Measurements from ENCODE around the gene FKBP3. TPM values are rescaled to one million over a fixed set of nuclear protein-coding genes. Genes with fewer than 3 reads are reported as not detected.
A peak's percentile ranks its signal among the peaks of the same experiment; 100 is the strongest.

FKBP3 gene
- total RNA-seq, 2 experiments from 2014 or later, result 70.5 to 73.9 TPM

DNA sequence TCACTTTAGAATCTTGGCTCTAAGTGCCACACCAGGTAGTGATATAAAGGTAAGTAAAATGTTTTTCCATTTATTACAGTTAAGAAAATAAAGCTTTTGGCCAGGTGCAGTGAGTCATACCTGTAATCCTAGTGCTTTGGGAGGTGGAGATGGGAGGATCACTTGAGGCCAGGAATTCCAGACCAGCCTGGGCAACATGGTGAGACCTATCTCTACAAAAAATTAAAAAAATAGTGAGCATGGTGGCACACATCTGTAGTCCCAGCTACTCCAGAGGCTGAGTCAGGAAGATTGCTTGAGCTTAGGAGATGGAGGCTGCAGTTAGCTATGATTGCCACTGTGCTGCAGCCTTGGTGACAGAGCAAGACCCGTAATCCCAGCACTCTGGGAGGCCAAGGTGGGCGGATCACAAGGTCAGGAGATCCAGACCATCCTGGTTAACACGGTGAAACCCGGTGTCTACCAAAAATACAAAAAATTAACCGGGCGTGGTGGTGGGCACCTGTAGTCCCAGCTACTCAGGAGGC, 6.4 kb upstream of the FKBP3 start:
- Mint-ChIP-seq H3K27me3 (no peaks in the 10 kb centered on the region), H3K4me3 (no peak overlapping the region), H3K4me1 (peaks cover 35% of the 10 kb centered on the region), H3K9me3 (ENCODE audit: low read depth) (no peaks in the 10 kb centered on the region), H3K36me3 (ENCODE audit: low read depth) (peaks cover 6% of the 10 kb centered on the region), H3K27ac (no peak overlapping the region)
- DNase-seq (no peak), ATAC-seq (no peak)
- intact Hi-C loops (cut with DNase I, micrococcal nuclease), result no loop called here
- CTCF ChIA-PET, result no interaction called here
- POLR2A ChIA-PET, result no interaction called here

DNA sequence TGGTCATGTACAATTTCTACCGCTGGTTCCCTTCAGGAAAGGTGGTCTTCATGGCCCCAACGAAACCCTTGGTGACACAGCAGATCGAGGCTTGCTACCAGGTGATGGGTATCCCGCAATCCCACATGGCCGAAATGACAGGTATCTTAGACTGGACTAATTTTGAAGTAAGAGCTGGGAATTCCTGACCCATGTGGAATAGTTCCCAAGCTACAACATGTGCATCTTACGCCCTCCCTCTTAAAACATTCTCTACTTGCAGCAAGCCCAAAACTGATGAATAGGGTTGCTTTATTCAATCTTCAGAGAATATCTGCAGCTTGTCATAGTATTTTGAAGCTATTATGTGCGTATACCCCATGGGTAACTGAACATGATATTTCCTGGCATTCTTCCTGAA, 2.1 kb upstream of the FKBP3 start:
- ATAC-seq, result no peak
- H3K36me3 Mint-ChIP-seq (ENCODE audit: low read depth), result peaks cover 10% of the 10 kb centered on the region
- no peak for DNase-seq
- H3K4me1 Mint-ChIP-seq, result peaks cover 35% of the 10 kb centered on the region
- intact Hi-C loops (cut with DNase I, micrococcal nuclease), result loop anchor here (5.0 kb wide), 2 partner anchors 131 to 224 kb away; no protein-coding TSS in a partner anchor
- ChIA-PET CTCF (interaction anchor here (0.8 to 1.6 kb wide), 7 partner anchors 8 to 176 kb away, joined by 3 to 5 read pairs (median 3); partner anchors contain the start of genes KLHL28 and TOGARAM1), POLR2A (interaction anchor here (0.6 to 1.1 kb wide), 3 partner anchors 9 to 187 kb away, joined by 3 to 8 read pairs (median 5); partner anchors contain the start of genes KLHL28 and TOGARAM1)
- no peaks in the 10 kb centered on the region for H3K9me3 Mint-ChIP-seq (ENCODE audit: low read depth)
- H3K27me3 Mint-ChIP-seq, result no peaks in the 10 kb centered on the region
- peak overlapping the region; percentile 93 for H3K4me3 Mint-ChIP-seq
- H3K27ac Mint-ChIP-seq, result peak overlapping the region; percentile 99

DNA sequence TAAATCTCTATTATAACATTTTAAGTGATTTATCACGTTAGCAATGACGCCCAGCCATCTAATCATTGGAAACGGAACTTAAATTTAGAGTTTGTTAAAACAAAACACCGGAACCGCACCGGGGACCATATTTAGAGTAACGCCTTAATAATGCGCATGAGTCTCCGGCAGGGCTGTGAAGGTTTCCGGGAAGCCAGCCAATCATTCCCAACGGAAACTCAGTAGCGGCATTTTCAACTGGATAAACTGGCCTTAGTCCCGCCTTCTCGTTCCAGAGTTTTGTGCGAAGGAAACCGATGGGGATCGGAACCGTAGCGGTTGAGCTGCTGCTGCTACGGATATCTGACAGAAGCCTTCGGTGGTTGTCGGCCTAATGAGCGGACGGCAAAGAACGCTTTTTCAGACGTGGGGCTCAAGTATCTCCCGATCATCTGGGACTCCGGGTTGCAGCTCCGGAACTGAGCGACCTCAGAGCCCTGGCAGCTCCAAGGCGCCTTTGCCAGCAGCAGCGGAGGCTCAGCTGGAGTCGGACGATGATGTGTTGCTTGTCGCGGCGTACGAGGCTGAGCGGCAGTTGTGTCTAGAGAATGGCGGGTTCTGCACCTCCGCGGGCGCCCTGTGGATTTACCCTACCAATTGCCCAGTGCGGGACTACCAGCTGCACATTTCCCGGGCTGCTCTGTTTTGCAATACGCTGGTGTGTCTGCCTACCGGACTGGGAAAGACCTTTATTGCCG, 1.5 kb upstream of the FKBP3 start, which contains the start of gene FANCM:
Gene FANCM, plus strand, starts transcription at position 272 of the 737 bp plus-strand sequence. Its CDS starts 102 bp downstream, at position 374.
- intact Hi-C loops (cut with DNase I, micrococcal nuclease), result loop anchor here (5.0 kb wide), 2 partner anchors 131 to 224 kb away; no protein-coding TSS in a partner anchor
- DNase-seq, result peak; percentile 90
- Mint-ChIP-seq H3K4me3 (peak within 1 kb of the TSS; percentile 93), H3K4me1 (peaks cover 37% of the 10 kb centered on the region), H3K36me3 (ENCODE audit: low read depth) (peaks cover 10% of the 10 kb centered on the region), H3K27me3 (no peaks in the 10 kb centered on the region), H3K9me3 (ENCODE audit: low read depth) (no peaks in the 10 kb centered on the region), H3K27ac (peak within 1 kb of the TSS; percentile 99)
- ChIA-PET CTCF (interaction anchor here (0.8 to 1.3 kb wide), 5 partner anchors 8 to 174 kb away, joined by 3 to 5 read pairs (median 3); partner anchors contain the start of genes KLHL28 and TOGARAM1), POLR2A (interaction anchor here (0.6 to 1.1 kb wide), 3 partner anchors 10 to 187 kb away, joined by 3 to 8 read pairs (median 5); partner anchors contain the start of genes KLHL28 and TOGARAM1)
- peak; percentile 56 for ATAC-seq

DNA sequence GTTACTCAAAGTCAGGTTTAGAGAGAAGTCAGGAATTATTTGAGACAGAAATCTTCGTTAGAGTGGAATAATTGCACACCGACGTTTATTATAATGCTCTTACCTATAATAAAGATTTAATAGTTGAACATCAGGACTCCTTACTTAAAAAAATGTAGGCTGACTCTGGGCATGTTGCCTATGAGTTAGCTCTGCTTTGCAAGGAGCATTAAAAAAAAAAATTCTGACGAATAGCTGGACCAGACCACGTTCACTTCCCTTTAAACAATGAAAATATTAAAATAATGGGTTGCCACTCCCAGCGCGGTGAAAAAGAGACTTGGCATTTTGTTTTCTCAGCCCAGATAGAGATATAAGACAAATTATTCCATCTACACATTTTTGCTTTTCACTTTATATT, 875 bp upstream of the FKBP3 start:
- ATAC-seq (no peak), DNase-seq (no peak)
- H3K27ac Mint-ChIP-seq, result peak overlapping the region; percentile 99
- H3K9me3 Mint-ChIP-seq (ENCODE audit: low read depth), result no peaks in the 10 kb centered on the region
- intact Hi-C loops (cut with DNase I, micrococcal nuclease), result loop anchor here (5.0 kb wide), 2 partner anchors 132 to 223 kb away; no protein-coding TSS in a partner anchor
- ChIA-PET CTCF (interaction anchor here (0.8 to 1.3 kb wide), 3 partner anchors 23 to 52 kb away, joined by 3 read pairs; no protein-coding TSS in a partner anchor), POLR2A (interaction anchor here (0.6 to 1.1 kb wide), 2 partner anchors 121 to 173 kb away, joined by 3 to 8 read pairs; partner anchors contain the start of genes KLHL28 and TOGARAM1)
- peaks cover 37% of the 10 kb centered on the region for H3K4me1 Mint-ChIP-seq
- H3K4me3 Mint-ChIP-seq, result peak overlapping the region; percentile 93
- peaks cover 6% of the 10 kb centered on the region for H3K36me3 Mint-ChIP-seq (ENCODE audit: low read depth)
- no peaks in the 10 kb centered on the region for H3K27me3 Mint-ChIP-seq

DNA sequence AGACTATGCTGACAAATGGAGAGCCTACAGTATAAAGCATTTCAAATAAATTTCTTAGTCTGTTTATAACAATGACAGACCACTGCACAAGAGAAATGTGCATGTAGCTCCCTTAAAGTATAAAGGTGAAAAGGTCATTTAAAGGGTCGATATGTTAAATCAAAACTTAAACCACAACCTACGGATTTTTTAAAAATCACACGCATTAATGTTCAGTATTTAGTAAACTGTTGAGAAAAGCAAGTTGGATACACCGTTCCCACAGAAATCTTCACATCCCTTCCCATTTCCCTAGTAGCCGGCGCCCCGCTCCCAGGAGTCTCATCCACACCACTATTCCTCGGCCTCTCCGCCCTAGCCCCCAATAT, 614 bp downstream of the FKBP3 start:
- intact Hi-C loops (cut with DNase I, micrococcal nuclease), result loop anchor here (1.0 kb wide), 6 partner anchors 19 to 236 kb away; partner anchors contain the start of genes MIS18BP1 (in 2 of the 2), PRPF39 (in 2 of the 2) and TOGARAM1 (in 2 of the 2)
- ChIA-PET CTCF (interaction anchor here (0.8 to 1.1 kb wide), 2 partner anchors 19 to 172 kb away, joined by 3 read pairs; partner anchors contain the start of genes KLHL28 and TOGARAM1), POLR2A (interaction anchor here (0.7 to 0.9 kb wide), 2 partner anchors 19 to 38 kb away, joined by 3 to 7 read pairs; no protein-coding TSS in a partner anchor)
- Mint-ChIP-seq H3K4me1 (peaks cover 30% of the 10 kb centered on the region), H3K27me3 (no peaks in the 10 kb centered on the region), H3K27ac (peak overlapping the region; percentile 89), H3K36me3 (ENCODE audit: low read depth) (peaks cover 8% of the 10 kb centered on the region), H3K9me3 (ENCODE audit: low read depth) (no peaks in the 10 kb centered on the region), H3K4me3 (peak overlapping the region; percentile 93)
- no peak for ATAC-seq
- DNase-seq, result no peak

DNA sequence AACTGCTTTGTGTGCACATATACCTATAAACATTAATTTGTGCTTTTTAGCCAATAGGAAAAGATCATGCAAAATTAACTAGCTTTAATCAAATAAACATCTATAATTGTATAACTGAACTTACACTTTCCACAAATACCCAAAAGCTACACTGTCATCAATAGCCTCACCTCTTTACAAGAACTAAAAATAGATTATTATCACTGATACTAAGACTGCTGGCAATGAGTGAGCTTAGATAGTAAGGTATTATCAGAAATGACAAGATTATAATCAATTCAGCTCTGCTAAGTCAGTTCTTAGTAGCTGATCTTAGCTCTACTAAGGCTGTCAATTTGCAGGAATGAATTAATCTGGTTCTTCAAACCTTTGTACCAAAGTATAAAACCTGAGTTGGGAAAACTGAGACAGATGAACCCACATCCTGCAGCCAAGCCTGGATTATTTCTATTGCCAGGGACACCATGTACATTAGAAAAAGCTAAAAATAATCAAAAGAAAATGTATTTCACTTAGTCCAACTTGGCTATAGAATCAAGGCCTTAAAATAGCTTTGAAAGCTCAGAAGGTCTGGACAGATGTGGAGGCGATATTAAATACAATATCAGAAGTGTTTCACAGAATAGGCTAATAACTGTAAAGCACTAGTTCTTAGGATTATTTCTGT, 5.2 kb downstream of the FKBP3 start:
- DNase-seq, result no peak
- Mint-ChIP-seq H3K27me3 (no peaks in the 10 kb centered on the region), H3K36me3 (ENCODE audit: low read depth) (peaks cover 21% of the 10 kb centered on the region), H3K4me3 (no peak overlapping the region), H3K4me1 (peaks cover 18% of the 10 kb centered on the region), H3K27ac (no peak overlapping the region), H3K9me3 (ENCODE audit: low read depth) (no peaks in the 10 kb centered on the region)
- POLR2A ChIA-PET, result interaction anchor here (1.0 kb wide), 1 partner anchor 32 kb away, joined by 3 read pairs; no protein-coding TSS in a partner anchor
- intact Hi-C loops (cut with DNase I, micrococcal nuclease), result no loop called here
- CTCF ChIA-PET, result interaction anchor here (1.0 to 2.9 kb wide), 5 partner anchors 14 to 96 kb away, joined by 3 to 15 read pairs (median 3); no protein-coding TSS in a partner anchor
- no peak for ATAC-seq

DNA sequence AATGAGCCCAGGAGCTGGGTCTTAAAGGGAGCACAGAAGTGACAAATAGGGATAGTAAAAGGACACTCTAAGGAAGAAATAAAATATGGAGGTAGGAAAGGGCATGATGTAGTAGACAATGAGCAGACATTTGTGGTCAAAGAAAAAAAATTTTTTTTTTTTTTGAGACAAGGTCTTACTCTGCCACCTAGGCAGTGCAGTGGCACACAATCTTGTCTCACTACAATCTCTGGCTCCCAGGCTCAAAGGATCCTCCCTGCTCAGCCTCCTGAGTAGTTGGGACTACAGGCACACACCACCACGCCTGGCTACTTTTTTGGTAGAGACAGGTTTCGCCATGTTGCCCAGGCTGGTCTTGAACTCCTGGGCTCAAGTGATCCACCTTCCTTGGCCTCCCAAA, 8.5 kb downstream of the FKBP3 start:
- POLR2A ChIA-PET, result no interaction called here
- ATAC-seq (no peak), DNase-seq (no peak)
- CTCF ChIA-PET, result no interaction called here
- Mint-ChIP-seq H3K27me3 (no peaks in the 10 kb centered on the region), H3K4me1 (peaks cover 4% of the 10 kb centered on the region), H3K36me3 (ENCODE audit: low read depth) (peaks cover 33% of the 10 kb centered on the region), H3K9me3 (ENCODE audit: low read depth) (no peaks in the 10 kb centered on the region), H3K27ac (no peak overlapping the region), H3K4me3 (no peak overlapping the region)
- intact Hi-C loops (cut with DNase I, micrococcal nuclease), result no loop called here

DNA sequence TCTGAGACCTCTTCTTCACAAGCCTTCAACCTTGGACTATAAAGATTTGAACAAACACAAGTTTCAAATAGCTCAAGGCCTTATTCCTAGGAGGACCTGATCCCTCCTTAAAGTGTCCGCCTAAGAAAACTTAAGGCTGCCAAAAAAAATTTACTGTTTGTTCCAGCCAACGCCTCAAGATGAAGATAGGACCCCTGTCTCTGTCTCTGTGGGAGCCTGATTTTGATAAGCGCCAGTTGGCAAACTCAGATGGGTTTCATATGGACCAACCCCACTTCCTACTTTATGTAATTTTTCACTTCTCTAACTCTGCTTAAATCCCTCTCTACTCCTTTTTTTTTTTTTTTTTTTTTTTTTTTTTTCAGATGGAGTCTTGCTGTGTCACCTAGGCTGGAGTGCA, 11.0 kb downstream of the FKBP3 start:
- no peak for DNase-seq
- no peak for ATAC-seq
- no peak overlapping the region for H3K4me3 Mint-ChIP-seq
- peaks cover 3% of the 10 kb centered on the region for H3K4me1 Mint-ChIP-seq
- CTCF ChIA-PET, result interaction anchor here (1.2 kb wide), 1 partner anchor 41 kb away, joined by 3 read pairs; no protein-coding TSS in a partner anchor
- POLR2A ChIA-PET, result no interaction called here
- no peaks in the 10 kb centered on the region for H3K9me3 Mint-ChIP-seq (ENCODE audit: low read depth)
- H3K36me3 Mint-ChIP-seq (ENCODE audit: low read depth), result peaks cover 43% of the 10 kb centered on the region
- intact Hi-C loops (cut with DNase I, micrococcal nuclease), result no loop called here
- H3K27ac Mint-ChIP-seq, result no peak overlapping the region
- no peaks in the 10 kb centered on the region for H3K27me3 Mint-ChIP-seq

DNA sequence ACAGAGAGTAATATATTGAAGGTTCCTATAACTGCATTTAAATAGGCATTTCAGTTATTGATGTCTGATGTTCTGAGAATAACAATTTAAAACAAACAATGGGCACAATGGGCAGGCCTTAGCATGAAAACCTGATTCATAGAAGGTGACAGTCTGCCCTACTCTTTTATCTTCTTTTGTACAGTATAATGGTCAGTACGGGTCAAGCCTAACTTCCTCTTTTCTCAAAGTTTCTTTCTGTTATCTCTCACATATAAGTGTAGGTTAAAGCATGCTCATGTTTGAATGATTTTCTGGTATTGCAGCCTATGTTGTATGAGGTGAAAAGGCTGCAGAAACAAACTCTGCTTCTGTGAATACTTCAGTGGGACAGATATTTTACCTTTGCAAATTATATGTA, 14.2 kb downstream of the FKBP3 start:
- H3K27me3 Mint-ChIP-seq, result no peaks in the 10 kb centered on the region
- POLR2A ChIA-PET, result no interaction called here
- peaks cover 2% of the 10 kb centered on the region for H3K4me1 Mint-ChIP-seq
- ATAC-seq (no peak), DNase-seq (no peak)
- intact Hi-C loops (cut with DNase I, micrococcal nuclease), result no loop called here
- peaks cover 45% of the 10 kb centered on the region for H3K36me3 Mint-ChIP-seq (ENCODE audit: low read depth)
- H3K9me3 Mint-ChIP-seq (ENCODE audit: low read depth), result no peaks in the 10 kb centered on the region
- no peak overlapping the region for H3K4me3 Mint-ChIP-seq
- peak overlapping the region; percentile 72 for H3K27ac Mint-ChIP-seq
- CTCF ChIA-PET, result no interaction called here

DNA sequence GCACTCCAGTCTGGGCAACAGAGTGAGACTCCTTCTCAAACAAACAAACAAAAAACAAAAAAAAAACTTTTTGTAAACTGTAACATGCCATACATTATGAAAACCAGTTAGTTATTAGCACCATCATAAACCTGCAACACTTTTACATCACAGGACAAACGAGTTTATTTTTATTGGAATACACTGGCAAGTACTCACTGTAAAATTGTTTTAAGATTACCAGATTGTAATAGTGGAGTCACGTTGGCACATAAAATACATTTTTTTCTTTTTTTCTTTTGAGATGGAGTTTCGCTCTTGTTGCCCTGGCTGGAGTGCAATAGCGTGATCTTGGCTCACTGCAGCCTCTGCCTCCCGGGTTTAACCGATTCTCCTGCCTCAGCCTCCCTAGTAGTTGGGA, 15.7 kb downstream of the FKBP3 start:
- CTCF ChIA-PET, result interaction anchor here (0.7 to 0.9 kb wide), 2 partner anchors 12 to 19 kb away, joined by 4 read pairs; no protein-coding TSS in a partner anchor
- Mint-ChIP-seq H3K27me3 (no peaks in the 10 kb centered on the region), H3K36me3 (ENCODE audit: low read depth) (peaks cover 43% of the 10 kb centered on the region), H3K4me1 (peaks cover 12% of the 10 kb centered on the region), H3K27ac (no peak overlapping the region), H3K4me3 (no peak overlapping the region), H3K9me3 (ENCODE audit: low read depth) (no peaks in the 10 kb centered on the region)
- POLR2A ChIA-PET, result no interaction called here
- DNase-seq (no peak), ATAC-seq (no peak)
- intact Hi-C loops (cut with DNase I, micrococcal nuclease), result no loop called here

DNA sequence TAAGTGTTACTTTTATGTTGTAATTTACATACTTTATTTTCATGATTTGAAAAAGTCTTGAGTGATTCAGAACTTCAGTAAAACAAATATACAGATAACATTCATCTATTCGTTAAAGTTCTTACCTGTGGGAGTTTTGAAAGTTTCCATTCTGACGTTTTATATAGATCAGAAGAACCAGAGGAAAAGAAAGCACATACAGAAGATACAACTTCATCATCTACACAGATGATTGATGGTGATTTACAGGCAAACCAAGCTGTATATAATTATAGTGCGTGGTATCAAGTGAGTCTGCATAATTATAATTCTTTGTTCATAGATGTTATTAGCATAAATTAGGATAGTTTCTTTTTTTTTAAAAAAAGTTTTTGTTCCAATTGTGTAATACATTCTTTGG, 20.0 kb downstream of the FKBP3 start:
- Mint-ChIP-seq H3K4me1 (peaks cover 25% of the 10 kb centered on the region), H3K27me3 (no peaks in the 10 kb centered on the region), H3K36me3 (ENCODE audit: low read depth) (peaks cover 40% of the 10 kb centered on the region), H3K4me3 (no peak overlapping the region), H3K27ac (peak overlapping the region; percentile 74), H3K9me3 (ENCODE audit: low read depth) (no peaks in the 10 kb centered on the region)
- DNase-seq (no peak), ATAC-seq (peak; percentile 84)
- intact Hi-C loops (cut with DNase I, micrococcal nuclease), result loop anchor here (1.0 kb wide), 3 partner anchors 20 to 132 kb away; partner anchors contain the start of gene FKBP3 (in 2 of the 2)
- POLR2A ChIA-PET, result interaction anchor here (1.3 to 1.4 kb wide), 2 partner anchors 20 to 71 kb away, joined by 4 to 7 read pairs; partner anchors contain the start of gene FKBP3
- CTCF ChIA-PET, result interaction anchor here (1.2 to 3.2 kb wide), 2 partner anchors 15 to 20 kb away, joined by 3 to 15 read pairs; partner anchors contain the start of gene FKBP3

All from activated CD4-positive, alpha-beta T cell treated with anti-CD3 and anti-CD28 coated beads for 36 hours (primary cell).